ENCODE measurements around the gene IDH3B. TPM values are rescaled to one million over a fixed set of nuclear protein-coding genes. Genes with fewer than 3 reads are reported as not detected.
"Not testable (repeated sequence)": the region's sequence is repeated elsewhere in the genome, so short reads cannot be mapped to it uniquely, and the experiment has no call there.

The IDH3B gene
- total RNA-seq = 79.8 TPM

DNA sequence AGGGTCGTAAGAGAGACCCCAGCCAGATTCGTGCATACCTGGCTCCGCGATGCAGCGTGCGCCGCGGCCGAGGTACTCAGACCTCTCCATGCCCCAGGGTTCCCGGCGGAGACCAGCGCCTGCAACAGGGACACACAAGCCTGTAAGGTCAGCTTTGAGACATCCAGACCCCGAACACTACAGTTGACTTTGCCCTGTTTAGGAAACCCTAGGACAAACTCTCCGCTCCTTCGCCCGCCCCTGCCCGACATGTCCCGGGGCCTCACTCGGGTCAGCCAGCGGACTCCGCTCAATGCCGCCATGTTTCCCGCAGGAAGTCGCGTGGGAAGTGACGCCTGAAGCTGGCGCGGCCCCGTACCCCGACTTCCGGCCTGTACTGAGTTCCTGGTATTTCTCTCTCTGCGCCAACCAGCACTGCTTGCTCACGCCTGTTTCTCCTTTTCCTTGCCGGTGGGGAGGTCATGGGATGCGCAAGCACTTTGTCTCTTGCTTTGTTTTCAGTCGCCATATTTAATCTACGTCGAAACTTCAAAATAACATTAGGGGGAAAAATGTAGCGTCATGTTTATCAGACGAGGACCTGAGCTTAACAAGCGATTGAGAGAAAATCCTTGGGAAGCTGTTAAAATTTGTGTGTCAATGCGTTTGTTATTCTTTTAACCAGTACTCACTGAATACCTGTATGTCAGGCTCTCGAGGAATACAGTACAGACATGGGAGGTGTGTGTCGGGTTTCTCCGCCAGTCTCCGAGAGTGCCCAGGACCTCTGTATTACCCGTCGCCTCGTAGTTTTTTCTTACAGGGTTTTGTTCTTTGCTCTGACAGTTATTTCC lies at the start of gene IDH3B:
Gene IDH3B (minus strand): TSS at position 330 of the 833 bp plus-strand sequence. CDS start 28 bp downstream, at position 302.
- peak; percentile 94 for DNase-seq (ENCODE audit: low spot score)

DNA sequence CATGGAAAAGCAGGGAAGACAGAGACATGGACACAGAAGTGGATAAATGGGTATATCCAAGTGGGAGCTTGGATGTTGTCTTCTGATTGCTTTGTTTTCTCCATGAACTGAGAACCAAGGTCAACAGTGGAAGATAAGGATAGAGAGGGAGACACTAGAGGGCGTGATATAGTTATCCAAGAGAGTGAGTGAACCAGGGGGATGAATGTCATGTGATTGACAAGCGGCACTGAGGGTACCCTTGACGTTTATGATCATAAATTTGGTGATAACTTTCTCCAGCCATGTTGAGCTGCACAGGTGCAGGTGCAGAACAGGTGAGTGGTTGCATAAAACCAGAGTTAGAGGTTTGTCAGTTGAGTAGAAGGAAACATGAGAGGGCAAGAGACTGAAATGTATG lies 49.3 kb upstream of the IDH3B start:
- no peak for DNase-seq (ENCODE audit: low spot score)

DNA sequence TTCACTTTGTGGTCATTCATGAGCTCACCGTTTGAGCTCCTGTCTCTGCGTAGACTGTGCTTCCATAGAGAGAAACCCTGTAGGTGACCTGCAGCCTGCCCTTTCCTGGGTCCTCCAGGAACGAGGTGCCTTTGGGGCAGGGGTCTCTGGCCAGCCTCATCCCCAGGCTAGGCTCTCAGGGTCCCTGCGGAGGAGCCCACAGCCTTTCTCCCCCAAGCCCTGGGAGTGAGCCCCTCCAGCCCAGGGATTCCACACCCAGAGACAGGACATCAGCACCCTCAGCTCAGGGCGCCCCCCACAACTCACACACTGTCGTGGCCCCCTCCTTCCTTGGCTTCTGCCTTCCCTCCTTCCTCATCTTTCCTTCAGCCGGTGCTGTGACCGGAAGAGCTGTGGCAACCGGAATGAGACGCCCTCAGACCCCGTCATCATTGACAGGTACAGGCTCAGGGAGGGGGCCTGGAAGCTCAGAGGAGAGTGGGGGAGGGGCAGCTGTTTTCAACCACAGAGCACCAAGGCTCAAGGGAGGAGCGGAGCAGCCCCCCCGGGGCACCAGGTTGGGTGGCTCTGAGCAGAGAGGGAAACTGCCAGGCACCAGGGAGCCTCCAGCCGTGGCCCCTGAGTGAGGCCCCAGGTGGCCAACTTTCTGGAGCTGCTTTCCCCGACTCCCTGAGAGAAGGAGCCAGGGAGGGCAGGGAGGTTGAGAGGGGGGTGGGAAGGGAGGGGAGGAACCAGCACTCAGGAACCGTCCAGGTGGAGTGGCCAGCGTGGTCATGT lies 45.4 kb upstream of the IDH3B start:
- DNase-seq (ENCODE audit: low spot score) = no peak

- DNase-seq (ENCODE audit: low spot score) = no peak
These were observed 44.6 kb upstream of the IDH3B start for GRCh38 chr20:2708665-2709064.

DNA sequence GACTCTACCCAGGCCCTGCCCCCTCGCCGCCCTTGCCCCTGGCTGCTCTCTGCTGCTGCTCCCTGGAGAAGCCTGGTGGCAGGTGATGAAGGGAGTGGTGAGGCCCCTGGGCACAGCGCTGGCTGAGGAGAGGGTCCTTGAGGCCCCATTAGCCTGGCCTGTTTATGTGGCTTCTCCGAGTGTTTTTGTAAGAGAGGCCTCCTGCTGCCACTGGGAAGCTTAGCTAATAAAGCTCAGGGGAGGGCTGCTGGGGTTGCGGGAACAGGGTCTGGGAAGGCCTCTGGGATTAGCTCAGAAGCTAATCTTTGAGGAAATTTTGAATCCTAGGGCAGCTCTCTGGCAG lies 44.0 kb upstream of the IDH3B start:
- DNase-seq (ENCODE audit: low spot score) = peak; percentile 31

DNA sequence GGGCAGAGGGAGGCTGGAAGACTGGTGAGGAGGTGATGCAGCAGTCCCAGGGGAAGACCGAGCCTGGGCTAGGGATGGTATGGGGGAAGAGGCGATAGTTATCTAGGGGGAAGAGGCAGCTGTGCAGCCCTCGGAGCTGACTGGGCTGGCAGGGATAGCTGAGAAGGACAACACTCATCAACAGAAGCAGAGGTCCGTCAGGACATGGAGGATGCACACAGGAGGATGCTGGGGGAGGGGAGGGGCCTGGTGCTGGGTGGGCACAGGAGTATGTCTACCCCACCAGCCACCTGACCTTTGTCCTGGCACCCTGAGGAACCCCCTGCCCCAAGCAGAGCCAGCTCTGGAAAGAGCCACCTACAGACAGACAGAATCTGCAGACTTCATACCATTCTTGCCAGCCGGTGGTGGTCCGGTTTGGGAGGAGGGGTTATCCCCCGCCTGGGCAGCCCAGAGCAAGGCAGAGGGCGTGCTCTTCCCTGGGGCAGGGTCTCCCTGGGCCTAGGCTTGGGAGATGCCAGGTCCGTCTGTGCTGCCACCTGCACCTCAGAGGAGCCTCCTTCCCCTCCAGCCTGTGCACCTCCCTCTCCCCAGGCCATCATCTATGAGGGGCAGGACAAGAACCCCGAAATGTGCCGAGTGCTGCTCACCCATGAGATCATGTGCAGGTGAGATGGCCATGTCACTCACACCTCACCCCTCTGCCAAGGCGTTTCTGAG lies 43.5 kb upstream of the IDH3B start:
- DNase-seq (ENCODE audit: low spot score) = peak; percentile 35

DNA sequence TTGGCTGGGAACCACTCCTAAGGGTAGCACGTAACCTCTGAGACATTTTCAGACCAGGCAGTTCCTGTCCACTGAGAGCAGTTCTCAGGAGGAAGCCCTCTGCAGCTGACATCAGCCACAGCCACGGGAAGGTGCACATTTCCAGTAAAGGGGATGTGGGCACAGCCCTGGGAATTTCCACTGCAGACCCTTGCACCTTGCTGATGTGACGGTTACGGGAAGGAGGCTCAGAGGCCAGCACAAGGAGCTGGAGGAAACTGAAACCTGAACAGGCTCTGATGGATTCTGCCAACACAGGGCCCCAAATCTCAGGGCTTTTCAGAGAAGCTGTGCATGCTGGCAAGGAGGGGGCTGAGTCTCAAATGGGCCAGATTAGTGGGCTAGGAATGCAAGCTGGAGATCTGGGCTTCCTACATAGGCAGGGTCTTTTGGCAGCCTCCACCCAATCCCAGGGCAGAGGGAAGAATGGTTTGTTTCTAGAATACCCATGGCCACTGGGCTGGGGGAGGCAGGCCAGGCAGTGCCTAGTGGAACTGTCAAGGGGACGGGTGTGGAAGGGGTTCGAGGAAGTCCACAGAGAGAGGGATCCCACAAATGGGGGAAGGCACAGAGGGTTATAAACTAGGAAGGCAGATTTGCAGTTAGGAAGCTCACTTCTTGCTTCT lies 42.8 kb upstream of the IDH3B start:
- peak; percentile 29 for DNase-seq (ENCODE audit: low spot score)

DNA sequence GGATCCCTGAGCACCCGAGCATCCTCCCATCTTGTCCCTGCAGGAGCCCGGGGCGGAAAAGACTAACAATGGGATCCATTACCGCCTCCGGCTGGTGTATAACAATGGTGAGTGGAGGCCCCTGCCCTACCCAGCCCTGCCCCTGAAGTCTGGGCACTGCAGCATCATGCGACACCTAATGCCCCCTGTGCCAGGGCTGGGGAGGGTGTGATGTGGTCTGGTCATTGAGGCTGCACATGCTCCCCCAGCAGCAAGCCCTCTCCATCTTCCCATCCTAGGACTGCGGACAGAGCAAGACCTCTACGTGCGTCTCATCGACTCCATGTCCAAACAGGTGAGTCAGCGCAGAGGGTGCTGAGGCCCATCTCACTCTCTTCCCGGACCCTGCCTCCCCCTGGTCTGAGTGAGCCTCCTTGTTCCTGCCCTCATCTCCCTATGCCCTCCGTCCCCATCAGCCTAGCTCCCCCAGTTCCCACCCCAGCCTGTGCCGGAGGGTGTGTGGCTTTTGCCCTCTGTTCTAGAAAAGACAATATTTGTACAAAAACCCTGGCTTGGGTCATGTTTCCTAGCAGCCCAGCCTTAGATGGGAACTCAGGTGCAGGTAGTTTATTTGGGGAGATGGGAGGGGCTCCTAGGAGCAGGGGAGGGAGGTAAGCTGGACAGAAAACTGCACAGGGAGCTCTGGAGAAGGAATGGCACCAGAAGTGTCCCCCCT lies 42.1 kb upstream of the IDH3B start:
- DNase-seq (ENCODE audit: low spot score) = peak; percentile 29

DNA sequence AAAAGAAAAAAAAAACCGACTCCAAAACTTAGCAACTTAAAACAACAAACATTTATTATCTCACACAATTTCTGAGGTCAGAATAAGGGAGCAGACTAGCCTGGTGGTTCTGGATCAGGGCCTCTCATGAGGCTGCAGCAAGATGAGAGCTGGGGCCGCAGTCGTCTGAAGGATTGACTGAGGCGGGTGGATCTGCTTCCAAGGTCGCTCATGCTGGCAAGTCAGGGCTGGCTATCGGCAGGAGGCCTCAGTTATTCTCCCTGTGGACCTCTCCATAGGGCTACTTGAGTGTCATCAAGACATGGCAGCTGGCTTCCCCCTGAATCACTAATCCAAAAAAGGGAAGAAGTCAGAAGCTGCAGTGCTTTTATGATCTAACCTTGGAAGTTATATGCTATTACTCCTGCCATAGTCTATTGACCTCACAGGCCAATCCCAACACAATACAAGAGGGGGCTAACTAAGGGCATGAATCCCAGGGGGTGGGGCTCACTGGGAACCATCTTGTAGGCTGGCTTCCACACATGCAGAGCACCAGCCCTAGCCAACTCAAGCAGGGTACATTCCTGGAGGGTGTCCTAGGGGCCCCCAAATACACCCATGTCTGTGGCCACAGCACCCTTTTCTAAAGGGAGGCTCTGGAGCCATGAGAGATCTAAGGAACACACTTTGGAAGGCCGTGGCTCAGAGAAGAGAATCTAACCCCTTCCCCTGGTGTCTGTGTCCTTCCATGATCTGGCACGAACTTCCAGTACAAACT lies 39.9 kb upstream of the IDH3B start:
- DNase-seq (ENCODE audit: low spot score) = peak; percentile 29

DNA sequence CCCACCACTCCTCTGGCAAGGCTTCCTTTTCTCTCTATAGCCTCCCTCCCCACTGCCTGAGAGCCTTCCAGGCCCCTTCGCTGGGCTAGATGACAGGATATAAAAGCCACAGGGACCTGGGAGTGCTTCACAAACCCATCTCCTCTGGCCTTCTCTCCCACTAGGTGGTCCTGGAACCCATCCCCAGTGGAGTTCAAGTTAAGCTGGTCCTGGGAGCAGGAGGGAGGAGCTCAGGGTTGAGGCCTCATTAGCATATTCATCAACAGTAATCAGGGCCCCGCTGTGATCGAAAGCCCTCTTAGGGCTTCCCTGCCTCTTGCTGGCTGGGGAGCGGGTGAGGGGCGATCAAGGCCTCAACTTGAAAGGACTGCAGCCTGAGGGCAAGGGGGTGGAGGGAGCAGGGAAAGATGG lies 37.7 kb upstream of the IDH3B start:
- DNase-seq (ENCODE audit: low spot score) = peak; percentile 22

DNA sequence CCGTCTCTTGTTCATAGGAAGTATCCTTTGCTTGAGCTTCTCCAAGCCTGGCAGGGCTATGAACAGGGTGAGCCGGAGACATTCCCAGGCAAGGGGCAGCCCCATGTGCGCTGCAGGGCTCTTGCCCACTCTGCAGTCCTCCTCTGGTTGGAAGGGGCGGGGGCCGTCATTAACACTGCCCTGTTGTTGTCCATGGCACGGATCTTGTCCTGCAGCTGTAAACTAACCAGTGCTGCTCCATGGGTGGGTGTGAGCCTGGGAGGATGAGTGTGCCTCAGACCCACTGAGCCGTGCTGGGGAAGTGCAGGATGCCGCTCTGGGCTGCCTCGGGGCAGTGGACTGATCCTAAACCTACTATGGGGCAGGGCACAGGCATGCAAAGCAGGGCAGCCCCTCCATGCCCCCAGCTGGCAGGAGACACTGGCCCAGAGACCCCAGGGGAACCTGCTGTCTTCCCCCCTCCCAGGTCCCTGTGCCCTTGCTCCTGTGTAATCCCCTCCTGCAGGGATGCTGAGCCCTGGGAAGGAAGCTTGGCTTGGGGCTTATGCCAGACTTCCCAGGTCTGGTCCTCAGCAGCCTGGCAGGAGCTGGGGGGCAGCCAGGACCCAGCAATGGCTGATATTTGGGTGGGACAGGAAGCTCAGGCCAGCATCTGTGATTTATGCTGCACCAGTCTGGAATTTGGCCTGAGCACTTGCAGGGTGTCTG lies 37.1 kb upstream of the IDH3B start:
- peak; percentile 32 for DNase-seq (ENCODE audit: low spot score)

GRCh38 chr20:2699775-2700413 lies 35.9 kb upstream of the IDH3B start:
- peak; percentile 30 for DNase-seq (ENCODE audit: low spot score)

DNA sequence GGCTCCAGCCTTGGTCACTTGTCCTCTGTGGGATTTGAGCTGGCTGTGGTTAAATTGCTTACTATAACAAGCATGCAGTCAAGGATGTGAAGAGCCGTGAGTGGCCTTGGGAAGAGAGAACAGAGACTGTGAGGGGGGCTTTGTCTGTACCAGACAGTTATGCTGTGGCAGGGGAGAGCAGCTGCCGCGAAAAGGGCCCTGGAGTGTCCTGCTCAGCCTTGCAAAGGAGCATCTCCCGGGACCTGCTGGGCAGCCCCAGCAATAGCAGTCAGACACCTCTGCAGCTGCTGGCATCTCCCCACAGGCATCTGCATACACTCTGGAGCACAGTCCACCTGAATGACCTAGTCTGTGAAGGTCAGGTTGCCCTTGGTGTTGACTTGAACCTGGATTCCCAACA lies 34.9 kb upstream of the IDH3B start:
- peak; percentile 5 for DNase-seq (ENCODE audit: low spot score)

- peak; percentile 37 for DNase-seq (ENCODE audit: low spot score)
These were observed 34.3 kb upstream of the IDH3B start for GRCh38 chr20:2698186-2698817.

- peak; percentile 26 for DNase-seq (ENCODE audit: low spot score)
These were observed 33.8 kb upstream of the IDH3B start for GRCh38 chr20:2697768-2698167.

DNA sequence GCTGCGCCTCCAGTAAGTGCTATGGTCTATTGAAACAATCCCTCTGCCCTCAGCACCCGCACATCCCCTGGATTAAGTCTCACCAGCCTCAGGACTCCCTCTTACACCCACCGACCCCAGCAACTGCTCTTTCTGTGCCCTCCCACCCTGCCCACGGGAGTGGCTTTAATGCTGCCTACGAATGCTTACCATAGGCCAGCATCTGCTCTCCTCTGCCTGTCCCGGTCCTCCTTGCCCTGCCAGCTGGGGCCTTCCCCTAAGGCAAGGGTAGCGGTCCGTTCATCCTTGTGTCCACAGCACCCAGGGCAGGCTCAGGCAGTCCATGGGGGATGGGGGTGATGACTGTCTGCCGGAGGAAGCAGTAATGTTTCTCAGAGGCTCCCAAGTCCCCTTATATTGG lies 32.6 kb upstream of the IDH3B start:
- no peak for DNase-seq (ENCODE audit: low spot score)

DNA sequence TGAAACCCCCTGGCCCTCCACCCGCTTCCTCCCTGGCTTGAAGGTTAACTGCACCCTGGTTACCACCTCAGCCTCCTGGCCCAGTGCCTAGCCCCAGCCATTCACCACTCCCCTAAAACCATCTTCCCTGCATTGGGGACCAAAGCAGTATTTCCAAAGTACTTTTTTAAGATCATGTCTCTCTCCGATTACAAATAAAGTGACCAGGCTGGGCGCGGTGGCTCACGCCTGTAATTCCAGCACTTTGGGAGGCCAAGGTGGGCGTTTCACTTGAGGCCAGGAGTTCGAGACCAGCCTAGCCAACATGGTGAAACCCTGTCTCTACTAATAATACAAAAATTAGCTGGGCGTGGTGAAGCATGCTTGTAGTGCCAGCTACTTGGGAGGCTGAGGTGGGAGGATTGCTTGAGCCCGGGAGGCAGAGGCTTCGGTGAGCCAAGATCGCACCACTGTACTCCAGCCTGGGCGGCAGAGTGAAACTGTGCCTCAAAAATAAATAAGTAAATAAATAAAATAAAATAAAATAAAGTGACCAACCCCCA lies 32.0 kb upstream of the IDH3B start:
- DNase-seq (ENCODE audit: low spot score) = not testable (repeated sequence)

DNA sequence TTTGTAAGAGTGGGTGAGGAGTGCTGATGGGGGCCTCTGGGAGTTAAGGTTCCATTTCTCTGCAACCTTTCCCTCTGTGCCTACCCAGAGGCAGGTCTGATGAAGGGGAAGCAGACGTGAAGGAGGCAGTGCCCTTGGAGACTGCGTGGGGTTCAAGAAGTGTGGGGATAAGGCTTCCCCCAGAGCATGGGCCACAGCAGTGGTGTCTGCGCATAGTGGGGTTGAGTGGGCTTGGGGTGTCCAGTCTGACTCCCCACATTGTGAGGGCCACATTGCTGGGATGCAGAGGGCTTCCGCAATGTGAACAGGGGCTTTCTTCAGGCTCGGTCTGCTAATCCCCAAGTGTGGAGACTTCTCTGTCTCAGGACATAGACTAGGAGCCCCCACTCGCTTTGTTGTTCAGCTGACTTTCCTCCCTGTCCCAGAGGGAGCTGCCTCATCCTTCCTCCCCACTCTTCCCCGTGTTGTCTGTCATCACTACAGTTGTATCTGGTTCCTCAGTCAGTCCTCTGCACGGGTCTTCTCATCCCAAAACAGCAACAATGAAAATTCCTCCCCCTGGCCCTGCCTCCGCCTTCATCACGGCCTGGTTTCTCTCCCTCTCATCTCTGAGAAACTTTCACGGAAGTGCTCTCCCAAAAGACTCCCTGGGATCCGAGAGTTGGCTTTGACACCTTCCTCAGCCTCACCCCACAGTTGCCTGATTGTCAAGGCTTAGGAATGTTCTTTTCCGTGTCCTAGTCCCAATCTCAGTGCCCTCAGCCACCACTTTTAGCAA lies 31.4 kb upstream of the IDH3B start:
- peak; percentile 35 for DNase-seq (ENCODE audit: low spot score)

Data from ureter (tissue), 1 donor.